Body of pancreas (tissue), 4 donors: ENCODE data around the gene PPOX.

Source experiments
- CTCF ChIP-seq, 7 experiments: fragments of 450-650 bp in 4 of 7; fragments of 200-600 bp in 3 of 7; sonication (generic) in 3 of 7; IDR thresholded peaks; one replicate each; pipeline ENCODE4 v1.5.1; 2016 to 2019; ENCODE audit warnings: antibody characterized with exemption in 7 of 7
- POLR2A ChIP-seq, 3 donors: fragments of 450-650 bp; IDR thresholded peaks; one replicate each; pipeline ENCODE4 v1.6.1; 2016; ENCODE audit warnings: antibody characterized with exemption in 3 of 3, mild to moderate bottlenecking in 2 of 3

- TF ChIP-seq CTCF (IDR thresholded peaks at IDR 0.05), result peak in 1 of 7 experiments; percentile 6
- peak in 2 of 3 donors; percentile 82 to 91 for TF ChIP-seq POLR2A (IDR thresholded peaks at IDR 0.05)
Observed at GRCh38 chr1:161153682-161154337, 12.4 kb upstream of the PPOX start, which contains the start of gene UFC1.
